Spleen (tissue), 7 donors: ENCODE results near the gene INSR.
A peak's percentile ranks its signal among the peaks of the same experiment; 100 is the strongest.

ENCODE experiments used
- POLR2A ChIP-seq, 3 donors: fragments of 450-650 bp; IDR thresholded peaks; one replicate each; pipeline ENCODE4 v1.5.1; 2017; ENCODE audit warnings: antibody characterized with exemption in 3 of 3, mild to moderate bottlenecking in 1 of 3
- TF ChIP-seq, protein P1 (sequence below), 11 experiments: fragments of 200-600 bp in 7 of 11; fragments of 450-650 bp in 4 of 11; sonication (generic) in 4 of 11; IDR thresholded peaks in 8 of 11; conservative IDR thresholded peaks in 3 of 11; 1 replicate in 7 of 11; 2 replicates in 4 of 11; pipeline versions ENCODE4 v1.4.0 to v1.8.0; 2016 to 2021; ENCODE audit warnings: antibody characterized with exemption in 11 of 11, inconsistent platforms in 4 of 11, mild to moderate bottlenecking in 1 of 11
- donor health status: DM: no; HTN: no; CAD: no; lungs with moderate emphysema.
- donor health status: DM: no; HTN: no; CAD: no.
- donor health status: DM: no; HTN: no; CAD: no.

DNA sequence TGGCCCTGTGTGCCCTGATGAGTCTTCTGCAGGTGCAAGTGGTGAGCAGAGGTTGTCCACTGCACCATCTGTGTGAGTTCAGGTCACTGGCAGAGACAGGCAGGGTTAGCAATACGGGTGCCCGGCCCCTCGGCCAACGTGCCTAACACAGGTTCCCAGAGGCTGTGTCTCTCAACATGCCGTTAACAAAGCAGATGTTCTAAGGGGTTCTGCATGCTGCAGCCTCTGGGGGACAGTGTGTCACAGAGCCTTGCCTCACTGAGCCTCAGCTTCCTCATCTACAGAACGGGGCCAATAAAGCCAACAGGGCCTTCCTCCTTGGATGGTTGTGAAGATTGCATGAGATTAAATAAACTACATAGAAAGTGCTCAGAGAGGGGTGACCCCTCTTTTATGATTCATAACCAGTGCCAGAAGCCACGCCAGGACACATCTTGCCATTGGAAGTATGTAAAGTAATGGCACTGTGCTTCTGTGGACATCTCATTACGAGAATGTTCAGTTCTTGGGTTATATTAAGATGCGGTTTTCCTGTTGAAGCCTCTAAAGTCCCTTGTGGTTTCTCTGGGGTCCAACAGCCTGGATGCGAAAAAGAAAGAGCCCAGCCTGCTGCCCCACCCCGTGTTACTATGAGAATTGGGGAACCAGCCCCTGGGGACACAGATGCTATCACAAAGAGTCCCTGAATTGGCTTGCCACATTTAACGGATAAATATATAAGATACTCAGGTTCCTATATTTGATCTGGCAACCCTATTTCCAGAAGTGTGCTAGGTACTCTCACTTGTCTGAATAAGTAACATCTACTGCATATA is 43.4 kb upstream of the INSR start:
- TF ChIP-seq, protein P1, sequence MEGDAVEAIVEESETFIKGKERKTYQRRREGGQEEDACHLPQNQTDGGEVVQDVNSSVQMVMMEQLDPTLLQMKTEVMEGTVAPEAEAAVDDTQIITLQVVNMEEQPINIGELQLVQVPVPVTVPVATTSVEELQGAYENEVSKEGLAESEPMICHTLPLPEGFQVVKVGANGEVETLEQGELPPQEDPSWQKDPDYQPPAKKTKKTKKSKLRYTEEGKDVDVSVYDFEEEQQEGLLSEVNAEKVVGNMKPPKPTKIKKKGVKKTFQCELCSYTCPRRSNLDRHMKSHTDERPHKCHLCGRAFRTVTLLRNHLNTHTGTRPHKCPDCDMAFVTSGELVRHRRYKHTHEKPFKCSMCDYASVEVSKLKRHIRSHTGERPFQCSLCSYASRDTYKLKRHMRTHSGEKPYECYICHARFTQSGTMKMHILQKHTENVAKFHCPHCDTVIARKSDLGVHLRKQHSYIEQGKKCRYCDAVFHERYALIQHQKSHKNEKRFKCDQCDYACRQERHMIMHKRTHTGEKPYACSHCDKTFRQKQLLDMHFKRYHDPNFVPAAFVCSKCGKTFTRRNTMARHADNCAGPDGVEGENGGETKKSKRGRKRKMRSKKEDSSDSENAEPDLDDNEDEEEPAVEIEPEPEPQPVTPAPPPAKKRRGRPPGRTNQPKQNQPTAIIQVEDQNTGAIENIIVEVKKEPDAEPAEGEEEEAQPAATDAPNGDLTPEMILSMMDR (IDR thresholded peaks at IDR 0.05 in 8 of 11, conservative IDR thresholded peaks at IDR 0.05 in 3 of 11): peak in 5 of 11 experiments; percentile 4 to 50 (median 34)
- no peak for TF ChIP-seq POLR2A (IDR thresholded peaks at IDR 0.05)
